Measurements from ENCODE around the gene GMPPB.

- no peak for TF ChIP-seq CTCF (IDR thresholded peaks at IDR 0.05)
- TF ChIP-seq POLR2A (IDR thresholded peaks at IDR 0.05), result no peak
Observed at GRCh38 chr3:49733551-49733950, 9.8 kb upstream of the GMPPB start.

Measured in thyroid gland (tissue), 4 donors.